NOMO-1 treated with DMSO at 0.1 percent for 48 hours (cell line): Measurements from ENCODE around the gene PRND.
"Not testable (repeated sequence)": the region's sequence is repeated elsewhere in the genome, so short reads cannot be mapped to it uniquely, and the experiment has no call there.

Experiments
- DNase-seq: peaks from one replicate; lab custom pipeline; 2025; ENCODE audit not compliant: unreplicated experiment; lab: John Stamatoyannopoulos, UW

The PRND gene

DNA sequence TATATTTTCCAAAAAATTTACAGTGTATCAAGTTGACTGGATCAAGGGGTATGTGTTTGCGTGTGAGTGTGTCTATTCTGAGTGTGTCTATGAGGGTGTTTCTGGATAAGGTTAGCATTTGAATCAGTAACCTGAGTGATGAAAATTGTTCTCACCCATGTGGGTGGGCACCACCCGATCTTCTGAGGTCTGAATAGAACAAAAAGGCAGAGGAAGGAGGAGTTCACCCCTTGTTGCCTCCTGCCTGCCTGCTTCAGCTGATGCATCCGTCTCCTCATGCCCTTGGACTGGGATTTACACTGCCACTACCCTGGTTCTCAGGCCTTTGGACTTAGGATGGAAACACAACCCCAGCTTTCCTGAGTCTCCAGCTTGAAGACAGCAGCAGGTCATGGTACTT lies 13.7 kb upstream of the PRND start:
- no peak for DNase-seq

- DNase-seq: no peak
Observed at GRCh38 chr20:4708856-4709255, 12.9 kb upstream of the PRND start.

GRCh38 chr20:4709261-4710105 lies 12.2 kb upstream of the PRND start:
- DNase-seq: no peak

- no peak for DNase-seq
Observed at GRCh38 chr20:4710106-4710475, 11.6 kb upstream of the PRND start.

GRCh38 chr20:4711511-4711910 lies 10.2 kb upstream of the PRND start:
- no peak for DNase-seq

DNA sequence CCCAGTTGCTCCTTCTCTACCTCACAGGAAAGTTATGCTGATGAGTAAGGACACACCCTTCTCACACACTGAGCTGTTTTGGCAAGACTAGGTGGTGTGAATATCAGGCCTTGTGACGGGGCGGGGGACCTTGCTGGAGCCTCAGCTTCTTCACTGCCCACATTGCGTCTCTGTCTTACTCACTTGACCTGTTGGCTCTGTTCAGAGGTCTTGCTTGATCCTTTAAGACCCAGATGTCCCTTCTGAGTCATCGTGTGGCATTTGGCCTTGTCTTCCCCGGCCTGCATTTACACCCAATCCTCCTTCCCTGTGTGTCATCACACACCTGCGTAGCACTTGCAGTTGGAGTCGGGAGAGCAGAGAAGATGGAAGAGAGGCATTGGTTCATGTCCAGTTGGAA lies 8.3 kb upstream of the PRND start:
- no peak for DNase-seq

DNA sequence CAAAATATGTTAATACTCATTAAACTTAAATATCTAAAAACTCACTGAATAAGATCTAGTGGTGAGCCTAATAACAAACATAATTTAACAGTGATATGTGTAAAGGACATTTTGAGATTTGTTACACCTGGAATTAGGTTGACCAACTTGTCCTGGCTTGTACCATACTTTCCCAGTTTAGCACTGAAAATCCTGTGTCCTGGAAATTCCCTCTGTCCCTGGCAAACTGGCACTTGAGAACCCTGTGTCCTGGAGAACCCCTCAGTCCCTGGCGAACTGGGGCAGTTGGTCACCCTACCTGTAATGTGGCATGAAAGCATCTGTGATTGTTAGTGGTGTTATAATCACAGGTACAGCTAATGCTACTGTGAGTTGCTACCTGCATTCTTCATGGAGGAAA lies 6.9 kb upstream of the PRND start:
- no peak for DNase-seq

DNA sequence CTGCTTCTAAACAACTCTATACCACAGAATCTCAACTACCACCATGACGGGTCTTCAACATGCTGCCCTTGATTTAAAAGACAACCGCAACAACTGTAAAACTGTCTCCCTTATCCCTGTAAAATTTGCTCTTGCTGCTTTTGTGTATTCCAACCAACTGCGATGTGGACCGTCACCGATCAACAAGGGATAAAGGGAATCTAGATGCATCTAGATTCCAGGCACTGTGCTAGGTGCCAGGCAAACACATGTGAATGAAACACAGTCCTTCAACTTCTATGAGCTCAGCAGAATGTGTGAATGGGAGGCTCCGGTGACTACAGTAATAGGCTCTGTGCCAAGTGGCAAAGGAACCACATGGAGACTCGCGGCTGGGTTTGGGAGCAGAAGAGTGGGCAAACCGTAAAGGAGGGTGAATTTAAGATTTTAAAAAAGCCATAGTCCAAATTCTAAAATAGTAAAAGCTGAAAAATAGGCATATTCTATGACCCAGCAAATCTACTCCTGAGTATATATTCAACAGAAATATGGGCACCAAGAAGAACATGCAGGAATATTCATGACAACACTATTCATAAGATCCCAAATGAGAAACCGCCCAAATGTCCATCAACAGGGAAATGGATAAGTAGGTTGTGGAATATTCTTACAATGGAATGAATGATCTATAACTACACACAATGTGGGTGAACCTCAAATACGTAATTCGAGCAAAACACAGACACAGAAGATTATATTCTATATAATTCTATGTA lies 3.7 kb upstream of the PRND start:
- DNase-seq: no peak

DNA sequence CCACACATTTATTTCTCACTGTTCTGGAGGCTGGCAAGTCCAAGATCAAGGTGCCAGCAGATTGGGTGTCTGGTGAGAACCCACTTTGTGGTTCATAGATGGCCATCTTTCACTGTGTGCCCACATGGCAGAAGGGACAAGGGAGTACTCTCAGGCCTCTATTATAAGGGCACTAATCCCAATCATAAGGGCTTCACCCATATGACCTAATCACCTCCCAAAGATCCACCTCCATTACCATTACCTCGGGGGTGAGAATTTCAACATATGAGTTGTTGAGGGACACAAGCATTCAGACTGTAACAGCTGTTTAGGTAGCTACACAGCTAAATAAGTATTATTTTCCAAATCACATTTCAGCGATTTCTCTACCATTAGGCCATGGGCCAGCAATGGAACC lies 2.5 kb upstream of the PRND start:
- no peak for DNase-seq

- DNase-seq: peak; percentile 98
Observed at GRCh38 chr20:4720041-4720976, 1.4 kb upstream of the PRND start.

- DNase-seq: no peak
Observed at GRCh38 chr20:4720977-4721349, 746 bp upstream of the PRND start.

DNA sequence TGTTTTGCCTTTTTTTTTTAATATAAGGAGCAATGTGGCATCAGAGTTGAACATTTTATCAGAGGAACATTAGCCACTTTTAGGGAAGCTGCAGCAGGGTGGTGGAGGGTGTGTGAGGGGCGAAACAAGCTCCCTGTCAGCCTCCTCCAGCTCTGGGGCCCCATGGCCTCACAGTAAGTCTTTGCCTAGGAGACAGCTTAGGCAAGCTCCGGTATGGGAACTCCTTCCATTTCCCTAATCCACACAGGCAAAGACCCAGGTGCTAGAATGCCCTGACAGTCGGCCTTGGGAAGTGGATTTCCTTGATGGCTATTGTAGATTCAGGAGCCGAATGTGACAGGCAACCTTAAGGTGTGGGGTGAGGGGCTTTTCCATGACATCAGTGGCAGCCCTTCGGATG lies 862 bp downstream of the PRND start:
- DNase-seq: no peak

- no peak for DNase-seq
Observed at GRCh38 chr20:4722993-4723392, 1.3 kb downstream of the PRND start.

GRCh38 chr20:4723553-4723952 lies 1.8 kb downstream of the PRND start:
- not testable (repeated sequence) for DNase-seq

DNA sequence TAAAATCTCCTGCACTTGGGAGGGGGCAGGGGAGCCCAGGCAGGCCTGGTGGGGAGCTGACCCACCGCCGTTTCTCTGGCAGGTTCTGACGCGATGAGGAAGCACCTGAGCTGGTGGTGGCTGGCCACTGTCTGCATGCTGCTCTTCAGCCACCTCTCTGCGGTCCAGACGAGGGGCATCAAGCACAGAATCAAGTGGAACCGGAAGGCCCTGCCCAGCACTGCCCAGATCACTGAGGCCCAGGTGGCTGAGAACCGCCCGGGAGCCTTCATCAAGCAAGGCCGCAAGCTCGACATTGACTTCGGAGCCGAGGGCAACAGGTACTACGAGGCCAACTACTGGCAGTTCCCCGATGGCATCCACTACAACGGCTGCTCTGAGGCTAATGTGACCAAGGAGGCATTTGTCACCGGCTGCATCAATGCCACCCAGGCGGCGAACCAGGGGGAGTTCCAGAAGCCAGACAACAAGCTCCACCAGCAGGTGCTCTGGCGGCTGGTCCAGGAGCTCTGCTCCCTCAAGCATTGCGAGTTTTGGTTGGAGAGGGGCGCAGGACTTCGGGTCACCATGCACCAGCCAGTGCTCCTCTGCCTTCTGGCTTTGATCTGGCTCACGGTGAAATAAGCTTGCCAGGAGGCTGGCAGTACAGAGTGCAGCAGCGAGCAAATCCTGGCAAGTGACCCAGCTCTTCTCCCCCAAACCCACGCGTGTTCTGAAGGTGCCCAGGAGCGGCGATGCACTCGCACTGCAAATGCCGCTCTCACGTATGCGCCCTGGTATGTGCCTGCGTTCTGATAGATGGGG lies 3.0 kb downstream of the PRND start:
- DNase-seq: no peak

- no peak for DNase-seq
Observed at GRCh38 chr20:4725263-4725550, 3.5 kb downstream of the PRND start.

DNA sequence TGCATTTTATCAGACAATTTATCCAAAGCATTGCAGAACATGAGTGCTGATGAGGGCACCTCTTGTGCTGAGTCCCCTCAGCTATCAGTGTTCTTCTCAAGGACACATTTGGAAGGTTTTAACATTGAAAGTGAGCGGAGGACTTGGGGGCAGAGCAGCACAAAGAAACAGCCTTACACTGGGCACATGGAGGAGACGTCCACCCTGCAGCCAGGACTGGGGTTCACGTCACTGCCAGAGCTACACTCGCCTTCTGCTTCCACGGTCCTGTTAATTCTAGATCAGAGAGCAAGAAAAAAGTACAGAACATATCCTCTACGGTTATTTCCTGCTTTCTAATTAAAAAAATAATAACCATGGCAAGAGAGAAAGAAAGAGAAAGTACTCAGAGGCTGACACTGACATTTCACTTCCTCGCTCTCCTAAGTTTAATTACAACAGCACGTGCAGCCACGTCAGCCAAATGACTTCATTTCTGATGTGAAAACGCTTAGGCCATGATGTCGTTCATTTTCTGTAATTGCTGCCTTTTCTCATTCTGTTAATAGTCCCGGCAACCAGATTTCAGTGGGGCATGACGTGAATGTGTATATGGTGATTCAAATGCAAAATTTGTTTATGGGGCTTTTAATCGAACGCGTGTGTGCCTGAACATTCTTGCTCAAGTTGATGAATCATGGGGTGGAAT lies 5.1 kb downstream of the PRND start:
- DNase-seq: peak; percentile 83

DNA sequence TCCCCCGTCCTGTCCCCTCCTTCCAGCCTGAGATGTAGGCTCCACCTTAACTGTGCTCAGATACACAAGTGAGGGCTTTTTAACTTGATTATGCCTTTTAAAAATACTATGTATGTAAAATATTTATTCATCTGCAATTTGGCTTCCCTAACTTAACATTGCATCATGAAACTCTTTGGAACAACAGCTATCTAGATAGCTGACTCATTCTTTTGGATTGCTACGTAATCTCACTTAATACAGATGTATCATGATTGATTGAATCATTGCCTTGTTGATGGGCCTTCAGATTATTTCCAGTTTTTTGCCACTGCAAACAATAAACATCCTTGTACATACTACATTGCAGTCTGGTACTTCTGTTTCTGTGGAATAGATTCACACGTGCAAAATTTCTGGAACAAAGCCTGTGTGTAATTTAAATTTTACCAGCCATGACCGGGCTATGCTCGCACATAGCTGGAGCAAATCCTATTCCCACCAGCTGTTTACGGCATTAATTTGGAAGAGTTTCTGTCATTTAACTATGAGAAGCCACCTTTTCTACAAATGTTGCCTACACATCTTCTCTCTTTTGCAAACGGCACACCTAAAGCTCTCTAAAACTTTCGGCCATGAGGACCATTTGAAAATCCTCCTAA lies 6.5 kb downstream of the PRND start:
- no peak for DNase-seq

- DNase-seq: no peak
Observed at GRCh38 chr20:4729265-4729664, 7.6 kb downstream of the PRND start.

DNA sequence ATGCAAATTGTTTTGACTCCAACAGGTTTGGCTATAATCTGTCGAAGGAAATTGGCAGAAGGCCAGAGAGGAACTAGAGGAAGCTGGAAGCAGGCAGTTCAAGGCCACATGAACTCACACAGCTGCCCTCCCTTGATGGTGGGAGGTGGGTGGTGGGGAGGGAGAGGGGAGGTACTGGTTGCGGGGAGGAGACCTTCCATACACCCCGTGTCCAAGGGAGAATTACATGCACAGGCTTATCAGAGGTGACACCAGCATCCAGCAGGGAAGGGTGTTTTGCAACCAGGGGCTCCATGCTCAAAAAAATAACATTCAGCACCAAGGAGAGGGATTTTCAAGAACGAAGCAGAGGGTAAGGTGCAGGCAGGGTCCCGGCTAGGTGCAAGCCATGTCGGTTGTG lies 9.1 kb downstream of the PRND start:
- DNase-seq: peak; percentile 20
